GDM1 (cell line): ENCODE data around the gene MAP2.
"Not testable (repeated sequence)": the region's sequence is repeated elsewhere in the genome, so short reads cannot be mapped to it uniquely, and the experiment has no call there.

ENCODE experiments used
- DNase-seq: peaks from one replicate; lab custom pipeline; 2025; lab: John Stamatoyannopoulos, UW

The MAP2 gene

GRCh38 chr2:209593930-209594329, 170.1 kb downstream of the MAP2 start:
- no peak for DNase-seq

DNA sequence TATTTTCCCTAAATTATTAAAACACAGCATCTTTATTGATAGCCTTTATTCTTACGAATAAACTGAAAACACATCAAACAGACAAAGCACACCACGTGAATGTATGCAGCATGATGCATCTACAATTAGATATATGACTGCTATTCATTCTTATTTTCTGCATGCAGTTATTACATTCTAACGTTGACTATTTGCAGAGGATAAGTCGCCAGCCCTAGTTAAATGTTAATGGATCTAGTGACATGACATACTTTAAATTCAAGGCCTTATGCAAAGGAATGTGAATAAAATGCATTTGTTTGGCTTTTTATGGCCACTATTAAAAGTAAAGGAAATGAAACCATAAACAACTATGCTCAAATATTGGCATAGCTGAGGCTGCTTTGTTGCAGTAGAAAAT, 172.4 kb downstream of the MAP2 start:
- no peak for DNase-seq

DNA sequence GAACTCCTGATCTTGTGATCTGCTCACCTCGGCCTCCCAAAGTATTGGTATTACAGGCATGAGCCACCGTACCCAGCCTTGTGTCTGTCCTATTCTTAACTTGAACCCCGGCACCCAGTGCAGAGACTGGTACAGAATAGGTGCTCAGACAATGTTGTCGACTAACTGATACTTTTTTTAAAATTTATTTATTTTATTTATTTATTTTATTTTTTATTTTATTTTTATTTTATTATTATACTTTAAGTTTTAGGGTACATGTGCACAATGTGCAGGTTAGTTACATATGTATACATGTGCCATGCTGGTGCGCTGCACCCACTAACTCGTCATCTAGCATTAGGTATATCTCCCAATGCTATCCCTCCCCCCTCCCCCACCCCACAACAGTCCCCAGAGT, 174.4 kb downstream of the MAP2 start:
- DNase-seq, result not testable (repeated sequence)

GRCh38 chr2:209600341-209601171, 176.7 kb downstream of the MAP2 start:
- no peak for DNase-seq

GRCh38 chr2:209601497-209601896, 177.7 kb downstream of the MAP2 start:
- DNase-seq, result no peak

GRCh38 chr2:209602259-209602658, 178.4 kb downstream of the MAP2 start:
- DNase-seq, result no peak

DNA sequence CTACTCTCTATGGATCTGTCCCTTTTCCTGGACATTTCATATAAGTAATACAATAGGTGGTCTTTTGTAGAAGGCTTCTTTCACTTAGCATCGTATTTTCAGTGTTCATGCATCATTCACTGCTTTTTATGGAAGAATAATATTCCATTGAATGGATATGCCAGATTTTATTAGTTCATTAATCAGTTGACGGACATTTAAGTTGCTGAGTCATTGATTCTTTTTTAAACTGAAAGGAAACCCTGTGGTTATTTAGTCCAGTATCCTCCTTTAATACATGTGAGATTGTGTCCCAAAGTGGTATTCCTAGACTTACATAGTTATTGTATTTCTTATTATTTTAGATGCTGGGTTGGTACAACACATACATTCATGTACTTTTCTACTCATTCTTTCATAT, 185.7 kb downstream of the MAP2 start:
- no peak for DNase-seq

GRCh38 chr2:209610631-209611030, 186.8 kb downstream of the MAP2 start:
- DNase-seq, result no peak

GRCh38 chr2:209613649-209614305, 189.9 kb downstream of the MAP2 start:
- DNase-seq, result no peak

GRCh38 chr2:209614690-209615369, 191.0 kb downstream of the MAP2 start:
- DNase-seq, result no peak

DNA sequence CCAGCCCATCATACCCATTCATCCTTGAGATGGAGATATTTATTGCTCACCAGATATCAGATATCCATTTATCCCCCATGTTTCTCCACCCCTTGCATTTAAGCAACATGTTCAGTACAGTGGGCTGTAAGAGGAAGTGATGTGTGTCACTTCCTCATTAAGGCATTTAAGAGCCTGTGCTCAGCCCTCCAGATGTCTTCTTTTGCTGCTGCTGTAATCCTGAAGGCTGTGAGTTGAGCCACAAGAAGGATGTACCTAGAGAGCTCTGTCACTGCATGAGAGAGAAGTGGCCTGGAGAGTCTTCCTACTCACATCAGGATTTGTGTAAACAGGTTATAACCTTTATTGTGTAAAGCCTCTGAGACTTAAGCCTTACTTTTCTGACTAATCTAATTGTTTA, 195.9 kb downstream of the MAP2 start:
- DNase-seq, result no peak

- DNase-seq, result no peak
Measured at GRCh38 chr2:209624192-209624938, 200.5 kb downstream of the MAP2 start.

DNA sequence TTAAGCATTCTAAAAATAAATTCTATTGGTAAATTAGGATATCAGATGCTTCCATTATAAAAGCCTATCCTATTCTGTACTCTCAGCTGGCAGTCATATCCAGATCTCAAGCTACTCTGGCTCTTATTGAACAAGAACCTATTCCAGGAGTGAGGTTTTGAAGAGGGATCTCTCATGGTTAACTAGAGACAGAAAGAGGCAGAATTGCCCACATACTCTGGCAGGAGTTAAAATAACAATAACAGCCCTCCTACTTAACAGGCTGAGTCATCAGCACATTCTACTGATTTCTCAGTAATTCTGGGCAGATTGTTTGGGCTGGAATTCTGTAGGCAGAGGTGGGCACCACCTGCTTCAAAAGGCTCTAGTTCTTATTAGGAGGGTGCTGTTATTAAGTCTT, 205.8 kb downstream of the MAP2 start:
- DNase-seq, result no peak

DNA sequence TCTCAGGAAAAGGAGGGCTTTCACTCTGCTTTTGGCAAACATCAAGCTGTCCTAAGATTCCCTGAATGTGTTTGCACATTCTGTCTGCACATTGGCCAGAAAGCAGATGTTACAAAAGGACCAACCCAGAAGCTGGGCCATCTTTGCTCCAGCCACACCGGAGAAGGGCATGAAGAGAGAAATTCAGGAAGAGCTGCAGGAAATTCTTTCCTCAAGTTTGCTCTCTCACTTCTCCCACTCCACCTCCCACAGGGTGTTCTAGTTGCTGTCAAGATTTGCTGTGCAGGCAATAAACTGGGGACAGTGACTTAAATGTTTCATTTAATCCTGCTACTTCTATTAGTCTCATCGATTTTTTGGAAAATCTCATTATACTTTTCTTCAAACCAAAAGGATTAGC, 210.1 kb downstream of the MAP2 start:
- no peak for DNase-seq

DNA sequence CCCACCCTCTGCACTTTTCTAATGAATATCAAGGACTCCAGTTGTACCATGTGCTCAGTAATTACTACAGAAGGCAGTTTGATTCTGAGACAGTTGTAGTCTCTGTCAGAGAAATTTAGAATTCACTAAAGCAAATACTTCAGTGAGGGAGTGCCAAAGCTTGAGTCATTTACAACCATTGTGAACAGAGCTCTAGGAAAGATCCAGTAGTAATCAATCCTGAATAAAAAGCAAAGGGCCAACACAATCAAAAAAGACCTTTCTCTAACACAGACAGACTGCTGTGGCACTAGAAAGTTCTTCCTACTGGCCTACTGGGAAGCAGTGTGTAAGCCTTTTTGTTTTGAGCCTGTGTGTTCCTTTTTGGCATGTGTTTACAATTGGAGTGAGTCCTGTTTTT, 212.2 kb downstream of the MAP2 start:
- DNase-seq, result no peak

DNA sequence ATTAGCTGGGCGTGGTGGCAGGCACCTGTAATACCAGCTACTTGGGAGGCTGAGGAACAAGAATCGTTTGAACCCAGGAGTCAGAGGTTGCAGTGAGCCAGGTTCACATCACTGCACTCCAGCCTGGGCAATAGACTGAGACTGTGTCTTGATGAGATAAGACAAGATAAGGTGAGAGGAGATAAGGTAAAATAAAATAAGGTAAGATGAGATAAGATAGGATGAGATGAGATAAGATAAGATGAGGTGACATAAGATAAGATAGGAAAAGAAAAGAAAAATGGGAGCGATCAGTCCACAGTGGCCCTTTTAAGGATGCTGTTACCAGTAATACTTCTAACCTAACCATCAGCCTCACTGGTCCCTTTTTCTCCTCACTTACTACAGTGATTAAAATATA, 213.4 kb downstream of the MAP2 start:
- no peak for DNase-seq

DNA sequence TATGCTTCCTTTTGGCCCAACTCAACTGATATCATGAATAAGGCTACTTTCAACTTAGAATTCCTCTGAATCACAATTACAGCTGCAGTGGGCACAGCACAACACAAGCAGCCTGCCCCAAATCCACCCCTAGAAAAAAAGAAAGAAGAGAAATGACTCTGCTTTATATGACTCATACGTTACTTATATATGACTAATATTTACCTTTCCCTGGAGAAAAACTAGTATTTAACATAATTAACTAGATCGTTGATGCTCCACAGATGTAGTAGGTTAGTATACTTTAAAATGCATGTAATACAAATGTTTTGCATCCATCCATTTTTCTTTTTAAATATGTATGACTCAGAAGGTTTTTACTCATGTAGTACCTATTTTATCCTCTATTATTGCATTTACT, 214.5 kb downstream of the MAP2 start:
- no peak for DNase-seq

GRCh38 chr2:209640358-209640757, 216.5 kb downstream of the MAP2 start:
- DNase-seq, result no peak

DNA sequence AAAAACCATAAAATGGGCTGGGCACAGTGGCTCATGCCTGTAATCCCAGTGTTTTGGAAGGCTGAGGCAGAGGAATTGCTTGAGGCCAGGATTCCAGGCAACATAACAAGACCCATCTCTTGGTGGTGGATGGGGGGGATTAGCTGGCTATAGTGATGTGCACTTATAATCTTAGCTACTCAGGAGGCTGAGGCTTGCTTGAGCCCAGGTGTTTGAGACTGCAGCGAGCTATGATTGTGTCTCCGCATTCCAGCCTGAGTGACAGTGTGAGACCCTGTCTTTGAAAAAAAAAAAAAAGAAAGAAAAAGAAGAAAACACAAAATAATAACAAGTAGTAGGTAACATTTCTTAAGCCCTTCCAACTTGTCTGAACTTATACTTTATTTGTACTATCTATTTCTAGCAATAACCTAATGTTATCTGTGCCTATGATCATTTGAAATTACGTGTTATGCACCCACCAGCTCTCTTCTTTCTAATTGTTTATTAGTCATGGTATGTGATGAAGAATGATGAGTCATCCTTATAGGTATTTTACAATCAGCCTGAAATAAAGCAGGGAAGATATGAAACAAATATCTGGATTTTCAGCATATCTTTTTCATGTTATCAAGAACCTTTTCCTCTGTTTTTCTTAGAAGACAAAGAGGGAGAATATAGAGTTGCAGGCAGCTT, 218.4 kb downstream of the MAP2 start:
- DNase-seq, result no peak

DNA sequence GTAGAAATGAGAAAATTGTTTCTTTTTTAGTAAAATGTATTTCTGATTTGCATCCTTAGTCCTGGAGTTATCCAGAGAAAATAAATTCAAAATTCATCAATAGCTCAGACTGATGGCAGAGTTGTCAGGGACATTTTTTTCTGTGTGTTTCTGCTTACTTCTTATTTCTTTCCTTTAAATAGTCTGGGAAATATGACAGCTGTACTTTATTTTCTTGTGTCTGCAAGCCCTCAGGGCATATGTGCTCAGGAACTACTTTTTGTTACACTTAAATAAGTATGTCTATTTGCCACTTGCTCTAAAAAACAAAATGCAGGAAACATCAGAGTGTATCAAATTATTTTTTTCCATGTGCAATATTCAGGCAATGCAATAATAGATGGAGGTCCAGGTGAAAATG, 221.0 kb downstream of the MAP2 start:
- DNase-seq, result no peak

GRCh38 chr2:209648714-209649113, 224.9 kb downstream of the MAP2 start:
- DNase-seq, result no peak

- DNase-seq, result no peak
Measured at GRCh38 chr2:209653134-209653533, 229.3 kb downstream of the MAP2 start.
